Measurements from ENCODE around the gene MAZ. TPM values are rescaled to one million over a fixed set of nuclear protein-coding genes. Genes with fewer than 3 reads are reported as not detected.

MAZ gene
- total and polyA plus RNA-seq, 2 of the 13 experiments (the other 11 are each of a cell fraction or from before 2014, with no cell fraction given): 203 to 277 TPM

DNA sequence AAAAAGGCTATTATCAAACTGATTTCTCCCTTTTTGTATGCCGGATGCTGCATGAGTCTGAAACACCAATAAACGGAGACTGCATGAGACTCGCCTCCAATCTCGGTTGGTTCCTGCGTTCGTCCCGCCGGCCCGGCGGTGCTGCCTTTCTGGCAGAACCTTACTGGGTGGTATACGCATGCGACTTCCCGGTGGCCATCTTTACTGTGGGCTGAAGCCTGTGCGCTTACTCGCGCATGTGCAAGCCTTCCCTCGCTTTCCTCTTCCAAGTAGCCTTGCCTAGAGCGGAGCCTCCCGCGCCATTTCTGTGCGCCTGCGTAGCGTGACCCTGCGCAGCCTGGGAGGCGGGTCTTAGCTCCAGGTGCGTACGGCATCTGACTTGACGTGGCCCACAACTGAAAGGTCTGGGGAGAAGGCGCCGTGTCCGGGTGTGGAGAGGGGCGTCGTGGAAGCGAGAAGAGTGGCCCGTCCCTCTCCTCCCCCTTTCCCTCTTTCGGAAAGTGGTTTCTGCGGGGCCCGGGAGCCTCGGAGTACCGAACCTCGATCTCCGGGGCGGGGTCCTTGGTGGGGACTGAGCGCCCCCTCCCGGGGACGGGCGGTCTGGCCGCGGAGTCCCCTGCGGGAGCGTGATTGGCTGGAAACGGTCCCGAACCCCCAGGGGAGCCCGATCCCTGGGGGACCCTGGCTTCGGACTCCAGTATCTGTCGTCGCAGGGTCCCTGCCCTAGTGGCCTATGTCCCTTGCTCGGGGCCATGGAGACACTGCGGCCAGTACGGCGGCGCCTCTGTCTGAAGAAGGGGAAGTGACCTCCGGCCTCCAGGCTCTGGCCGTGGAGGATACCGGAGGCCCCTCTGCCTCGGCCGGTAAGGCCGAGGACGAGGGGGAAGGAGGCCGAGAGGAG is 9.7 kb downstream of the MAZ start, which contains the start of gene PAGR1 (continued):
- TF ChIP-seq, protein P1, sequence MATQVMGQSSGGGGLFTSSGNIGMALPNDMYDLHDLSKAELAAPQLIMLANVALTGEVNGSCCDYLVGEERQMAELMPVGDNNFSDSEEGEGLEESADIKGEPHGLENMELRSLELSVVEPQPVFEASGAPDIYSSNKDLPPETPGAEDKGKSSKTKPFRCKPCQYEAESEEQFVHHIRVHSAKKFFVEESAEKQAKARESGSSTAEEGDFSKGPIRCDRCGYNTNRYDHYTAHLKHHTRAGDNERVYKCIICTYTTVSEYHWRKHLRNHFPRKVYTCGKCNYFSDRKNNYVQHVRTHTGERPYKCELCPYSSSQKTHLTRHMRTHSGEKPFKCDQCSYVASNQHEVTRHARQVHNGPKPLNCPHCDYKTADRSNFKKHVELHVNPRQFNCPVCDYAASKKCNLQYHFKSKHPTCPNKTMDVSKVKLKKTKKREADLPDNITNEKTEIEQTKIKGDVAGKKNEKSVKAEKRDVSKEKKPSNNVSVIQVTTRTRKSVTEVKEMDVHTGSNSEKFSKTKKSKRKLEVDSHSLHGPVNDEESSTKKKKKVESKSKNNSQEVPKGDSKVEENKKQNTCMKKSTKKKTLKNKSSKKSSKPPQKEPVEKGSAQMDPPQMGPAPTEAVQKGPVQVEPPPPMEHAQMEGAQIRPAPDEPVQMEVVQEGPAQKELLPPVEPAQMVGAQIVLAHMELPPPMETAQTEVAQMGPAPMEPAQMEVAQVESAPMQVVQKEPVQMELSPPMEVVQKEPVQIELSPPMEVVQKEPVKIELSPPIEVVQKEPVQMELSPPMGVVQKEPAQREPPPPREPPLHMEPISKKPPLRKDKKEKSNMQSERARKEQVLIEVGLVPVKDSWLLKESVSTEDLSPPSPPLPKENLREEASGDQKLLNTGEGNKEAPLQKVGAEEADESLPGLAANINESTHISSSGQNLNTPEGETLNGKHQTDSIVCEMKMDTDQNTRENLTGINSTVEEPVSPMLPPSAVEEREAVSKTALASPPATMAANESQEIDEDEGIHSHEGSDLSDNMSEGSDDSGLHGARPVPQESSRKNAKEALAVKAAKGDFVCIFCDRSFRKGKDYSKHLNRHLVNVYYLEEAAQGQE (IDR thresholded peaks at IDR 0.05; ENCODE audit: borderline replicate concordance in 1 of 2, low read depth in 1 of 2, low read length in 2 of 2): no peak
- TF ChIP-seq NCOA2 (CRISPR knock-in tag; IDR thresholded peaks at IDR 0.05): no peak
- TF ChIP-seq, protein P2, sequence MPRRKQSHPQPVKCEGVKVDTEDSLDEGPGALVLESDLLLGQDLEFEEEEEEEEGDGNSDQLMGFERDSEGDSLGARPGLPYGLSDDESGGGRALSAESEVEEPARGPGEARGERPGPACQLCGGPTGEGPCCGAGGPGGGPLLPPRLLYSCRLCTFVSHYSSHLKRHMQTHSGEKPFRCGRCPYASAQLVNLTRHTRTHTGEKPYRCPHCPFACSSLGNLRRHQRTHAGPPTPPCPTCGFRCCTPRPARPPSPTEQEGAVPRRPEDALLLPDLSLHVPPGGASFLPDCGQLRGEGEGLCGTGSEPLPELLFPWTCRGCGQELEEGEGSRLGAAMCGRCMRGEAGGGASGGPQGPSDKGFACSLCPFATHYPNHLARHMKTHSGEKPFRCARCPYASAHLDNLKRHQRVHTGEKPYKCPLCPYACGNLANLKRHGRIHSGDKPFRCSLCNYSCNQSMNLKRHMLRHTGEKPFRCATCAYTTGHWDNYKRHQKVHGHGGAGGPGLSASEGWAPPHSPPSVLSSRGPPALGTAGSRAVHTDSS (CRISPR knock-in tag; conservative IDR thresholded peaks at IDR 0.05): 0 out of 2 replicates have a peak, but pooled peaks have one; percentile 18
- TF ChIP-seq, protein P3, sequence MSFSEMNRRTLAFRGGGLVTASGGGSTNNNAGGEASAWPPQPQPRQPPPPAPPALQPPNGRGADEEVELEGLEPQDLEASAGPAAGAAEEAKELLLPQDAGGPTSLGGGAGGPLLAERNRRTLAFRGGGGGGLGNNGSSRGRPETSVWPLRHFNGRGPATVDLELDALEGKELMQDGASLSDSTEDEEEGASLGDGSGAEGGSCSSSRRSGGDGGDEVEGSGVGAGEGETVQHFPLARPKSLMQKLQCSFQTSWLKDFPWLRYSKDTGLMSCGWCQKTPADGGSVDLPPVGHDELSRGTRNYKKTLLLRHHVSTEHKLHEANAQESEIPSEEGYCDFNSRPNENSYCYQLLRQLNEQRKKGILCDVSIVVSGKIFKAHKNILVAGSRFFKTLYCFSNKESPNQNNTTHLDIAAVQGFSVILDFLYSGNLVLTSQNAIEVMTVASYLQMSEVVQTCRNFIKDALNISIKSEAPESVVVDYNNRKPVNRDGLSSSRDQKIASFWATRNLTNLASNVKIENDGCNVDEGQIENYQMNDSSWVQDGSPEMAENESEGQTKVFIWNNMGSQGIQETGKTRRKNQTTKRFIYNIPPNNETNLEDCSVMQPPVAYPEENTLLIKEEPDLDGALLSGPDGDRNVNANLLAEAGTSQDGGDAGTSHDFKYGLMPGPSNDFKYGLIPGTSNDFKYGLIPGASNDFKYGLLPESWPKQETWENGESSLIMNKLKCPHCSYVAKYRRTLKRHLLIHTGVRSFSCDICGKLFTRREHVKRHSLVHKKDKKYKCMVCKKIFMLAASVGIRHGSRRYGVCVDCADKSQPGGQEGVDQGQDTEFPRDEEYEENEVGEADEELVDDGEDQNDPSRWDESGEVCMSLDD (CRISPR knock-in tag; IDR thresholded peaks at IDR 0.05; ENCODE audit: borderline replicate concordance): peak; percentile 98
- TF ChIP-seq CC2D1A (CRISPR knock-in tag; IDR thresholded peaks at IDR 0.05): no peak; the same call in 1 of the 2 replicates
- TF ChIP-seq SOX6 (IDR thresholded peaks at IDR 0.05): no peak
- peak; percentile 65 for TF ChIP-seq SOX6 (CRISPR knock-in tag; IDR thresholded peaks at IDR 0.05)
- TF ChIP-seq HNRNPL (IDR thresholded peaks at IDR 0.05; ENCODE audit: low read depth, low read length): no peak
- peak; percentile 79 for TF ChIP-seq MXD4 (CRISPR knock-in tag; IDR thresholded peaks at IDR 0.05)
- TF ChIP-seq, protein P4, sequence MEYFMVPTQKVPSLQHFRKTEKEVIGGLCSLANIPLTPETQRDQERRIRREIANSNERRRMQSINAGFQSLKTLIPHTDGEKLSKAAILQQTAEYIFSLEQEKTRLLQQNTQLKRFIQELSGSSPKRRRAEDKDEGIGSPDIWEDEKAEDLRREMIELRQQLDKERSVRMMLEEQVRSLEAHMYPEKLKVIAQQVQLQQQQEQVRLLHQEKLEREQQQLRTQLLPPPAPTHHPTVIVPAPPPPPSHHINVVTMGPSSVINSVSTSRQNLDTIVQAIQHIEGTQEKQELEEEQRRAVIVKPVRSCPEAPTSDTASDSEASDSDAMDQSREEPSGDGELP (IDR thresholded peaks at IDR 0.05; ENCODE audit: borderline replicate concordance, low read depth): no peak; the same call in 1 of the 2 replicates
- peak; percentile 77; the same call in 1 of the 2 replicates for TF ChIP-seq ZMYM3 (CRISPR knock-in tag; IDR thresholded peaks at IDR 0.05)
- no peak for TF ChIP-seq NFIC (IDR thresholded peaks at IDR 0.05; ENCODE audit: low read length)
- TF ChIP-seq CBX1 (IDR thresholded peaks at IDR 0.05; ENCODE audit: low read depth): peak; percentile 37
- no peak for TF ChIP-seq ZNF207 (IDR thresholded peaks at IDR 0.05; ENCODE audit: borderline replicate concordance)
- no peak for TF ChIP-seq U2AF1 (optimal IDR thresholded peaks at IDR 0.05; ENCODE audit: low read depth, low read length)
- TF ChIP-seq EP300 (IDR thresholded peaks at IDR 0.05; ENCODE audit: low read depth in 2 of 2, low read length in 2 of 2): peak in 1 of 2 experiments; percentile 75; a peak in 2 of 4 replicates
- TF ChIP-seq EP300 (CRISPR knock-in tag; IDR thresholded peaks at IDR 0.05; ENCODE audit: borderline replicate concordance): peak; percentile 40; the same call in 1 of the 2 replicates
- TF ChIP-seq SNAI1 (CRISPR knock-in tag; IDR thresholded peaks at IDR 0.05; ENCODE audit: borderline replicate concordance): peak; percentile 98; the same call in 1 of the 2 replicates
- TF ChIP-seq POGZ (CRISPR knock-in tag; IDR thresholded peaks at IDR 0.05): peak; percentile 87
- peak; percentile 72 for TF ChIP-seq SP2 (CRISPR knock-in tag; IDR thresholded peaks at IDR 0.05)
- peak; percentile 96 for TF ChIP-seq ZNF501 (CRISPR knock-in tag; IDR thresholded peaks at IDR 0.05)

Data from HepG2 (cell line).